Measurements from ENCODE around the gene LSAMP.
A peak's percentile ranks its signal among the peaks of the same experiment; 100 is the strongest.

The LSAMP gene

DNA sequence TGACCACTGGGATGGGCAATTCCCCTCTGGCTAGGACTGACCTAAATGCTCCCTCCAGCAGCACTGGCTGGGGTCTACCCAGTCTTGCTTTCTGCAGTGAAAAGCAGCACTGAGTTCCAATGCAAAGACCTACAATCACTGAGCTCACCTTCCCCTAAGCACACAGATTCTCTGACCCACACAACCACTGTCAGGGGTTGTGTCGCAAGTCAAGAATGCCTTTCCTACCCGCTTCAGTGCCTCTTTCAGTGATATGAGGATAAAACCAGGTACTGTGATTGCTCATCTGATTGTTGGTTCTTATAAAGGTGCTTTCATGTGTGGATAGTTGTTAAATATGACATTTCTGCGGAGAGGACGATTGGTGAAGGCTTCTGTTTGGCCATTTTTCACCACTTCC lies 476.4 kb downstream of the LSAMP start:
- DNase-seq (ENCODE audit: low read depth), result no peak
- TF ChIP-seq, protein P1, sequence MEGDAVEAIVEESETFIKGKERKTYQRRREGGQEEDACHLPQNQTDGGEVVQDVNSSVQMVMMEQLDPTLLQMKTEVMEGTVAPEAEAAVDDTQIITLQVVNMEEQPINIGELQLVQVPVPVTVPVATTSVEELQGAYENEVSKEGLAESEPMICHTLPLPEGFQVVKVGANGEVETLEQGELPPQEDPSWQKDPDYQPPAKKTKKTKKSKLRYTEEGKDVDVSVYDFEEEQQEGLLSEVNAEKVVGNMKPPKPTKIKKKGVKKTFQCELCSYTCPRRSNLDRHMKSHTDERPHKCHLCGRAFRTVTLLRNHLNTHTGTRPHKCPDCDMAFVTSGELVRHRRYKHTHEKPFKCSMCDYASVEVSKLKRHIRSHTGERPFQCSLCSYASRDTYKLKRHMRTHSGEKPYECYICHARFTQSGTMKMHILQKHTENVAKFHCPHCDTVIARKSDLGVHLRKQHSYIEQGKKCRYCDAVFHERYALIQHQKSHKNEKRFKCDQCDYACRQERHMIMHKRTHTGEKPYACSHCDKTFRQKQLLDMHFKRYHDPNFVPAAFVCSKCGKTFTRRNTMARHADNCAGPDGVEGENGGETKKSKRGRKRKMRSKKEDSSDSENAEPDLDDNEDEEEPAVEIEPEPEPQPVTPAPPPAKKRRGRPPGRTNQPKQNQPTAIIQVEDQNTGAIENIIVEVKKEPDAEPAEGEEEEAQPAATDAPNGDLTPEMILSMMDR (conservative IDR thresholded peaks at IDR 0.05; ENCODE audit: low read depth, low read length), result no peak
- H3K4me3 ChIP-seq (ENCODE audit: low read depth, low read length), result no peak overlapping the region

DNA sequence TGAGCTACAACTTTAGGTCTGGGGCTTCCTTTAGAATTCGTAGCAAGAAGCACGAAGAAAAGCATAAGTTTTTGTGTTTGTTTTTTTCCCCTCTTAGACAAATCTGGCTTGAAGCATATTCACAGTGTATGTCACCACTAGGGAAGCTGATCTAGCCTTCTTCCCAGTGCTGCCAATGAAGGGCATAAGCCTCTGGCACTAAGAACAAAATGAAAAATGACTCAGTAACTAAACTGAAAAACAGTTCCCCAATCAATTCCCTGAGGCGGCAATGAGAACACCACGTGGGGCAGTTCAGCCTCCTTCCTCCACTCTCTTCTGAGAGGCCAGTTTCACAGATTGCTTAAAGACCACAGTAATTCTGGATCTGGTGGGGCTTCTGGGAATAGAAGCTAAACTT lies 483.9 kb downstream of the LSAMP start:
- TF ChIP-seq, protein P1 (conservative IDR thresholded peaks at IDR 0.05; ENCODE audit: low read depth, low read length), result no peak
- H3K4me3 ChIP-seq (ENCODE audit: low read depth, low read length), result no peak overlapping the region
- DNase-seq (ENCODE audit: low read depth), result no peak

DNA sequence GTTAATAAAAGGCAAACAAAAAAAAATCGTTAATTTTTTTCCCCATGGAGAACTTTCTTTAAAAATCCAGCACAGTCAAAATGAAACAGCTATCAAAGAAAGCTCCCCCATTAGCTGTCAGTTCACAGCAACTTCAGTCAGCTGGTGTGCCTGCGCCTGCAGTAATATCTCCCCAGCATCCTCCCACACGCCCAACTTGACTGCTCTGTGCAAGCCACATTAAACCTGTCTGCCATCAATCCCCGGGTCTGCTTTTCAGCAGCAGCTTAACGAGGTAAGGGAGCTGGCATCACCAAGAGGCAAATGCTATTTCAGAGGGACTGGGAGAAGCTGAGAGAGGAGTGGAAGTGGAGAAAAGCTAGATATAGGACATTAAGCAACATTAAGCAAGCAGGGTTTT lies 484.5 kb downstream of the LSAMP start:
- no peak for DNase-seq (ENCODE audit: low read depth)
- H3K4me3 ChIP-seq (ENCODE audit: low read depth, low read length), result no peak overlapping the region
- TF ChIP-seq, protein P1 (conservative IDR thresholded peaks at IDR 0.05; ENCODE audit: low read depth, low read length), result no peak

- TF ChIP-seq, protein P1 (conservative IDR thresholded peaks at IDR 0.05; ENCODE audit: low read depth, low read length), result no peak
- no peak overlapping the region for H3K4me3 ChIP-seq (ENCODE audit: low read depth, low read length)
- no peak for DNase-seq (ENCODE audit: low read depth)
These were observed 486.8 kb downstream of the LSAMP start for GRCh38 chr3:115958526-115958925.

GRCh38 chr3:115947325-115947724 lies 498.0 kb downstream of the LSAMP start:
- TF ChIP-seq, protein P1 (conservative IDR thresholded peaks at IDR 0.05; ENCODE audit: low read depth, low read length), result no peak
- DNase-seq (ENCODE audit: low read depth), result no peak
- no peak overlapping the region for H3K4me3 ChIP-seq (ENCODE audit: low read depth, low read length)

DNA sequence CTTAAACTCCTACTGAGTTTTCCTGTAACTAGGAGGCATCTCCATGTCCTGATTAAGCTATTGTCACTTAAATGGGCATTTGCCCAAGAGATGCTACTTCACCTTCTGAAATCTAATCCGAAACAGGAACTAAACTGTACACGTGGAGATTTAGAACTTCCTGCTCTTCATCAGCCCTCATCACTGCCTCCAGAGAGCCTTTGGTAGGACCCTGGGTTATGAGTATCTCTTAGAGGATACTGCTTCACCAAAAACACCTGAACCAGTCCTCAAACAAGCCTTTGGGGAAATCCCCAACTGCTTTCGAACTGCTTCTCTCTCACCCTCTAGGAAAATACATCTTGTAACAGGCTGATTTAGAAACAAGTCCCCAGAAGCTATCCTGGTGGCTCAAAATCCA lies 501.7 kb downstream of the LSAMP start:
- no peak for DNase-seq (ENCODE audit: low read depth)
- TF ChIP-seq, protein P1 (conservative IDR thresholded peaks at IDR 0.05; ENCODE audit: low read depth, low read length), result no peak
- no peak overlapping the region for H3K4me3 ChIP-seq (ENCODE audit: low read depth, low read length)

DNA sequence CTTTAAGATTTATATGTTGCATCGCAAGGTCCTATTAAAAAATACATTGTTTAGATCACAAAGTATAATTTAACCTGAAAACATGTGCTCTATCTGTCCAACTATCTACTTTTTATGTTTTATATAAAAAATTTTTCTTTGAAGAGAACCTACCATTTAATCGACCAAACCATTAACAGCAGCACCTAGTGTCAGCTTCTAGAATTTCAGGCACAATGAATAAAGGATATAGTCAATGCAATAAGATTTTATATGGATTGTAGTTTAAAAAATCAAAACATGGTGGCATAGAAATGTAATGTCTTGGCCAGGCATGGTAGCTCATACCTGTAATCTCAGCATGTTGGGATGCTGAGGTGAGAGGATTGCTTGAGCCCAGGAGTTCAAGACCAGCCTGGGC lies 508.2 kb downstream of the LSAMP start:
- no peak overlapping the region for H3K4me3 ChIP-seq (ENCODE audit: low read depth, low read length)
- DNase-seq (ENCODE audit: low read depth), result peak; percentile 33
- TF ChIP-seq, protein P1 (conservative IDR thresholded peaks at IDR 0.05; ENCODE audit: low read depth, low read length), result peak; percentile 62
